OCI-LY3 (cell line): ENCODE data around the gene LRRC63.

ENCODE experiments used
- EZH2phosphoT487 ChIP-seq: fragments of 200-600 bp; shearing (Covaris generic); IDR thresholded peaks from 2 replicates; pipeline ENCODE4 v1.6.1; 2018; ENCODE audit warnings: antibody characterized with exemption, mixed run types, low read depth
- TF ChIP-seq, protein P1 (sequence below): fragments of 200-600, 300-600 bp; sonication (generic); IDR thresholded peaks from 2 replicates; pipeline ENCODE4 v1.5.1; 2014; ENCODE audit warnings: antibody characterized with exemption, low read length, low read depth

GRCh38 chr13:46207828-46208227, 3.9 kb upstream of the LRRC63 start:
- TF ChIP-seq, protein P1, sequence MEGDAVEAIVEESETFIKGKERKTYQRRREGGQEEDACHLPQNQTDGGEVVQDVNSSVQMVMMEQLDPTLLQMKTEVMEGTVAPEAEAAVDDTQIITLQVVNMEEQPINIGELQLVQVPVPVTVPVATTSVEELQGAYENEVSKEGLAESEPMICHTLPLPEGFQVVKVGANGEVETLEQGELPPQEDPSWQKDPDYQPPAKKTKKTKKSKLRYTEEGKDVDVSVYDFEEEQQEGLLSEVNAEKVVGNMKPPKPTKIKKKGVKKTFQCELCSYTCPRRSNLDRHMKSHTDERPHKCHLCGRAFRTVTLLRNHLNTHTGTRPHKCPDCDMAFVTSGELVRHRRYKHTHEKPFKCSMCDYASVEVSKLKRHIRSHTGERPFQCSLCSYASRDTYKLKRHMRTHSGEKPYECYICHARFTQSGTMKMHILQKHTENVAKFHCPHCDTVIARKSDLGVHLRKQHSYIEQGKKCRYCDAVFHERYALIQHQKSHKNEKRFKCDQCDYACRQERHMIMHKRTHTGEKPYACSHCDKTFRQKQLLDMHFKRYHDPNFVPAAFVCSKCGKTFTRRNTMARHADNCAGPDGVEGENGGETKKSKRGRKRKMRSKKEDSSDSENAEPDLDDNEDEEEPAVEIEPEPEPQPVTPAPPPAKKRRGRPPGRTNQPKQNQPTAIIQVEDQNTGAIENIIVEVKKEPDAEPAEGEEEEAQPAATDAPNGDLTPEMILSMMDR, result no peak
- no peak for TF ChIP-seq EZH2phosphoT487
